ENCODE data around the gene EWSR1.

Gene EWSR1

DNA sequence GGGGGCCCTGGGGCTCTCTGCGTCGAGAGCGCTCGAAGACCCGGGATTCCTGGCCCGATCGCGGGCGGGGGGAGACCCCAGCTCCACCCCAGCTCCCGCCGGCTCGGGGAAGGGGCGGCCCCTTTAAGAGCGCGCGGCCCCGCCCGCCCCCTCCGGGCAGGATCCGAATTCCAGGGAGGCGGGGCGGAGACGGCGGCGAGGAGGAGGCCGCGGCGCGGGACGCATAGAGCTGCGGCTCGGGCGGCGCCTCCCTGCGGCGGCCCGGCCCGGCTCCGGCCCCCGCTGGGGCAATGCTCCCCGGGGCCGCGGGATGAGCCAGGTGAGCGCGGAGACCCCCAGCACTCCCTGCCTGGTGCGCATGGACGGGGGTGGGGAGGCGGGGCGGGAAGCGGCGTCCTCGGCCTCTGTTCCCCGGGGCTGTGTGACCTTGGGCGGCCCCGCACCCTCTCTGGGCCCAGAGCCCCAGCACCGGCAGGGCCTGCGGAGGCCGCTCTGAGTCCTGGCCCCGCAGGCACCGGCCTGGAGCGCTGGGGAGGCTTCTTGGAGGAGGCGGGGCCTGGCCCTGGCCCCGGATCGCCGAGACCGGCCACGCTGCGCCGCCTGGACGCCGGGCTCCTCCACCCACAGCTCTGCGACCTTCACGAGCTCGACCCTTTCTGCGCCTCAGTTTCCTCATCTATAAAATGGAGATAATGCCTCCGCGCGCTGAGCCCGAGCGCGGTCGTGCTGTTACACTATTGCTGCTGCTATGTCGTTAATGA lies 38.9 kb downstream of the EWSR1 start:
- peak; percentile 92 for DNase-seq

DNA sequence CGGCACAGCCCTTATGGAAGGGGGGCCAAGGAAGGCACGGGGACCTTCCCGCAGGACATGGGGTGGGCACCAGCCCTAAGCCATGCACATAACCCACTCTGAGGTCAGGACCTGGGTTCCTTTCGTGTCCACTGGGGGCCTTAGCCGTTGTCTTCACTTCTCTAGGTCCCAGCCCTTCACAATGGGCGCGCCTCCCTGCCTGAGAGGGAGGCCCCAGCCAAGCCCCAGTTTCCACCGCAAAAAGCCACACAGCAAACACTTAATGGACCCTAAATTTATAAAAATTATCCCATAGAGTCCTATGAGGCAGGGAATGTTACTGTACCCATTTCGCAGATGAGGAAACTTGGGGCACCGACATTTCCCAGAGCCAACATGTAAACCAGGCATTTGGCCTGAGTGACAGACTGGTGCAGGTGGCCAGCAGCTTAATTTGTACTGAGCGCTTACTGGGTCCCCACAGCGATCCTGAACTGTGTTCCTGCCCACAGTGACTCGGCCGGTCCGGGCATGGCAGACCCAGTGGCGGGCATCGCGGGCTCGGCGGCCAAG lies 39.6 kb downstream of the EWSR1 start:
- DNase-seq, result peak; percentile 46

- peak; percentile 38 for DNase-seq
Measured at GRCh38 chr22:29308148-29308790, 40.2 kb downstream of the EWSR1 start.

DNA sequence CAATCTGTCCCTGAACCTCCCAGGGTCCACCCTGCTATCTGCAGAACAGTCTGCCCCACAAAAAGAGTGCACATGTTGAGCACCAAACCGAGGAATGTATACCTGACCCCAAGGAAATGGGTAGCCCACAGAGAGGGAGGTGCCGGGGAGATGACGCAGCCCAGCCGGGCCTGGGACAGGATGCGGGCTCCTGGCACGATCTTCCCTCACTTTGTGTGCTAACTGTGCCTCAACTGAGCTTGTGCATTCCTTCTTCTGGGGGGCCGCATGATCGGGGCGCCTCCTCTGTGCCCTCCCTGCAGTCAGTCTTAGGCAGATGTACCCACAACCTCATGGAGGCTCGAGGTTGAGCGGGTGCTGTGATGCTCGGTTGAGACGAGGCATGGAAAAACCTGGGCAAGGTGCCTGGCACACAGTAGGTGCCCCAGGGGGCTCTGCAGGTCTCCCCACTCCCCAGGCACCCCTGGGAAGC lies 40.8 kb downstream of the EWSR1 start:
- DNase-seq, result peak; percentile 53

GRCh38 chr22:29309332-29310064 lies 41.4 kb downstream of the EWSR1 start:
- peak; percentile 51 for DNase-seq

DNA sequence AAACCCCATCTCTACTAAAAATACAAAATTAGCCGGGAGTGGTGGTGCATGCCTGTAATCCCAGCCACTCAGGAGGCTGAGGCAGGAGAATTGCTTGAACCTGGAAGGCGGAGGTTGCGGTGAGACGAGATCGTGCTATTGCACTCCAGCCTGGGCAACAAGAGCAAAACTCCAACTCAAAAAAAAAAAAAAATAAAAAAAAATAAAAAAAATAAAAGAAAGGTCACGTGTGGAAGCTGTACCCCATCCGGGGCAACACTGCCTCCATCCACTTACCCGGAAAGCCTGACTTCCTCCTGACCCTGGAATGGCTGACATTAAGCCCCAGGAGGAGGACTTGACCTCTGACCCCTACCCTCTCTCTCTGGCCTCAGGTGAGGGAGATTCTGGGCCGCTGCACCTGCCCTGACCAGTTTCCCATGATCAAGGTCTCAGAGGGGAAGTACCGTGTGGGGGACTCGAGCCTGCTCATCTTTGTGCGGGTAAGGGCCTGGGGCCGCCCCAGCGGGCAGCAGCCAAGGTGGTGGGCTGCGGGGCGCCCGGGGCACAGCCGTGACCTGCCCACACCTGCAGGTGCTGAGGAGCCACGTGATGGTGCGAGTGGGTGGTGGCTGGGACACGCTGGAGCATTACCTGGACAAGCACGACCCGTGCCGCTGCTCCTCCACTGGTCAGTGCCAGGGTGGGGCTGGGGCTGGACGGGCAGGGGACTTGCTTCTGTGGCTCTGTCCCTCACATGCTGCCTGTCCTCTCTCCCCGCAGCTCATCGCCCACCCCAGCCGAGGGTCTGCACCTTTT lies 42.2 kb downstream of the EWSR1 start:
- no peak for DNase-seq

DNA sequence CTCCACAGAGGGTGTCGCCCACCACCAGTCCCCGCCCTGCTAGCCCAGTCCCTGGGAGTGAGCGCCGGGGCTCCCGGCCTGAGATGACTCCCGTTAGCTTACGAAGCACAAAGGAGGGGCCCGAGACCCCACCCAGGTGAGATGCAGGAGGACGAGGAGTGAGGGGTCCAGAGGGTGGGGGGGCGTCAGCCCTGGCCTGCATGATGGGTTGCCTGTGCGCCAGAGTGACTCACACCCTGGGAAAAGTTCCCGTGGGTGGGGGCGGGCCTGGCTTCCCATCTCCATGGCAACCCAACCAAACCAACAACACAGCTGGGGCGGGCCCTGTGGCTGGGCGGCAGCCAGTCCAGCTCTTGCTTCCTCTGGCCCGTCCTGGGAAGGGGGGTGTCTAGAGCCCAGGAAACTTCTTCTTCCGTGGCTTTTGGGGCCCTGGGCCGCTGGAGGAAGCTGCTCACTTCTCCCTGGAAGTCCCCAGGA lies 42.8 kb downstream of the EWSR1 start:
- peak; percentile 98 for DNase-seq

DNA sequence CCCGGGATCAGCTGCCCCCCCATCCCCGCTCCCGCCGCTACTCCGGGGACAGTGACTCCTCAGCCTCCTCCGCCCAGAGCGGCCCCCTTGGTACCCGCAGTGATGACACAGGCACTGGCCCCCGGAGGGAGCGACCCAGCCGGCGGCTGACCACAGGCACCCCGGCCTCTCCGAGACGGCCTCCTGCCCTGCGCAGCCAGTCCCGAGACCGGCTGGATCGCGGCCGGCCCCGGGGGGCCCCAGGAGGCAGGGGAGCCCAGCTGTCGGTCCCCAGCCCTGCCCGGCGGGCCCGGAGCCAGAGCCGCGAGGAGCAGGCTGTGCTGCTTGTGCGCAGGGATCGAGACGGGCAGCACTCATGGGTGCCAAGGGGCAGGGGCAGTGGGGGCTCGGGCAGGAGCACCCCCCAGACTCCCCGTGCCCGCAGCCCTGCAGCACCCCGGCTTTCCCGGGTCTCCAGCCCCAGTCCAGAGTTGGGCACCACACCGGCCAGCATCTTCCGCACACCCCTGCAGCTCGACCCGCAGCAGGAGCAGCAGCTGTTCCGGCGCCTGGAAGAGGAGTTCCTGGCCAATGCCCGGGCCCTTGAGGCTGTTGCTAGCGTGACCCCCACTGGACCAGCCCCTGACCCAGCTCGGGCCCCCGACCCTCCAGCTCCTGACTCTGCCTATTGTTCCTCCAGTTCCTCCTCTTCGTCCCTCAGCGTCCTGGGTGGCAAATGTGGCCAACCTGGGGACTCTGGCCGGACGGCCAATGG lies 43.6 kb downstream of the EWSR1 start:
- DNase-seq, result peak; percentile 49

GRCh38 chr22:29312218-29313125 lies 44.4 kb downstream of the EWSR1 start:
- no peak for DNase-seq

GRCh38 chr22:29313126-29313575 lies 45.1 kb downstream of the EWSR1 start:
- DNase-seq, result no peak

- DNase-seq, result no peak
Measured at GRCh38 chr22:29313576-29314466, 45.8 kb downstream of the EWSR1 start.

GRCh38 chr22:29314537-29315285 lies 46.6 kb downstream of the EWSR1 start:
- no peak for DNase-seq

- no peak for DNase-seq
Measured at GRCh38 chr22:29315286-29316140, 47.4 kb downstream of the EWSR1 start, which contains the start of gene RASL10A. TSS of gene RASL10A (minus strand) at chr22:29315697. CDS start at chr22:29315246, 451 bp downstream.

GRCh38 chr22:29316141-29316828 lies 48.2 kb downstream of the EWSR1 start:
- no peak for DNase-seq

DNA sequence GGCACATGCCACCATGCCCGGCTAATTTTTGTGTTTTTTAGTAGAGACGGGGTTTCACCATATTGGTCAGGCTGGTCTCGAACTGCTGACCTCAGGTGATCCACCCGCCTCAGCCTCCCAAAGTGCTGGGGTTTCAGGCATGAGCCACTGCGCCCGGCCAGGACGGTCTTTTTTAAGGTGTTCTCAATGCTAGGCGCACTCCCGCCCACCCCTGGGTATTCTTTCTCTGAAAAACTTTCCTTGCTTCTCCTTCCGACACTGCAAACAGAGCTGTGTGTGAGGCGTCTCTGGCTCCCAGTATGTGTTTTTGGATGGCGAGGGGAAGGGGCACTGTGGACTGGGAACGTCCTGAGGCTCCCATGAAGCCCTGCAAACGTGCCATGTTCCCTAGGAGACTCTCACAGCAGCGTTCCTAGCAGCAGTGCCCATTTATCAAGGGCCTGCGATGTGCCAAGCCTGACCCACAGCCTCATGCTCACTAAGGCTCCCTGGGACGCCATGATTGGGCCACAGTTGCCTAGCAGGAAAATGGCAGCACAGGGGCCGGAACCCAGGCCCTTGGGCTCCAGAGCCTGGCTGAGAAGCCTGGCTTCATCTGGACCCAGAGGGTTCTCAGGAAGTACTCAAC lies 49.9 kb downstream of the EWSR1 start:
- no peak for DNase-seq

DNA sequence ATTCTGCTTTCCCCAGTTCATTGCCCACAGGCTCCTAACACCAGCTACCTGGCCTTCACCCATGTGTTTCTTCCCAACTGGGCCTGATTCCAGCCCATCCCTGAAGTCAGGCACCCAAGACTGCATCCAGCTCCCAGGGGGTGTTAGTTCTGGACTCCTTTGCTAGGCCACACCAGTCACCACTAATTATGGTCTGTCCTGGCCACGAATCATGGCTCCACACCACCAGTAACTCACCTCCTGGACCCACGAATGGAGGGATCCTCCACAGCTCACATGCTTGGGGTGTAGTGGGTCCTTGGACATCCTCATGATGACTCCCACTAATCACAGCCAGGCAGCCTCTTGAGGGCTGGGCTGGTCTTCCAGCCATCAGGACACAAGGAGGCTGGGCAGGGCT lies 51.0 kb downstream of the EWSR1 start:
- no peak for DNase-seq
